HEK293 (cell line): ENCODE results near the gene ASAH2.

Experiments used
- CTCF ChIA-PET: fragments of 350-600 bp; formaldehyde crosslinking; extraction: SDS; loops from one replicate; lab custom pipeline; 2021; ENCODE audit warnings: antibody characterized with exemption; lab: Yijun Ruan, JAX
- POLR2A ChIA-PET: fragments of 300-600 bp; formaldehyde crosslinking; extraction: SDS; loops from one replicate; lab custom pipeline; 2020; ENCODE audit warnings: antibody characterized with exemption, inconsistent platforms; lab: Yijun Ruan, JAX
- H3K27ac ChIP-seq: fragments of 200-500 bp; sonication (Bioruptor generic); 2 replicates; pipeline ENCODE4 v1.5.1; 2014; ENCODE audit warnings: low read depth, low read length, control low read depth, inconsistent platforms; ENCODE audit errors: extremely low read depth
- H3K36me3 ChIP-seq, 2 experiments: fragments of 200-500 bp in 1 of 2; sonication (Bioruptor generic) in 1 of 2; 1 replicate in 1 of 2; 2 replicates in 1 of 2; pipeline ENCODE4 v1.5.1; 2014 to 2017; ENCODE audit warnings: inconsistent platforms in 2 of 2, low read length in 2 of 2; ENCODE audit not compliant: control insufficient read depth in 2 of 2, insufficient read depth in 1 of 2
- H3K4me1 ChIP-seq: fragments of 200-500 bp; sonication (Bioruptor generic); 2 replicates; pipeline ENCODE4 v1.5.1; 2014; ENCODE audit warnings: mild to moderate bottlenecking, low read length, inconsistent platforms; ENCODE audit not compliant: control insufficient read depth, insufficient read depth
- H3K4me3 ChIP-seq: 2 replicates; pipeline ENCODE4 v1.5.1; 2011; ENCODE audit warnings: low read depth, mild to moderate bottlenecking, control low read depth, low read length, moderate library complexity
- H3K9me3 ChIP-seq: fragments of 200-500 bp; sonication (Bioruptor generic); 2 replicates; pipeline ENCODE4 v1.5.1; 2014; ENCODE audit warnings: low read depth, low read length, inconsistent platforms; ENCODE audit not compliant: control insufficient read depth, insufficient read depth
- ELK4 ChIP-seq: IDR thresholded peaks from 2 replicates; pipeline ENCODE4 v1.6.1; 2011; ENCODE audit warnings: mild to moderate bottlenecking, low read depth, low read length, borderline replicate concordance
- KLF7 ChIP-seq: fragments of 450-650 bp; formaldehyde crosslinking; IDR thresholded peaks from 2 replicates; pipeline ENCODE4 v1.5.1; 2016; ENCODE audit warnings: missing biosample characterization, missing genetic modification characterization, borderline replicate concordance
- SP3 ChIP-seq: fragments of 450-650 bp; formaldehyde crosslinking; IDR thresholded peaks from 2 replicates; pipeline ENCODE4 v1.5.1; 2016; ENCODE audit warnings: missing biosample characterization, missing genetic modification characterization
- TSHZ1 ChIP-seq: fragments of 450-650 bp; formaldehyde crosslinking; IDR thresholded peaks from 2 replicates; pipeline ENCODE4 v1.5.1; 2016; ENCODE audit warnings: missing biosample characterization, missing genetic modification characterization, borderline replicate concordance
- YY1 ChIP-seq: fragments of 450-650 bp; formaldehyde crosslinking; IDR thresholded peaks from 2 replicates; pipeline ENCODE4 v1.5.1; 2018; ENCODE audit warnings: missing biosample characterization, missing genetic modification characterization
- ZBTB11 ChIP-seq: fragments of 450-650 bp; formaldehyde crosslinking; conservative IDR thresholded peaks from 2 replicates; pipeline ENCODE4 v1.5.1; 2016; ENCODE audit warnings: low read depth, missing biosample characterization, missing genetic modification characterization
- ZBTB48 ChIP-seq: fragments of 450-650 bp; formaldehyde crosslinking; IDR thresholded peaks from 2 replicates; pipeline ENCODE4 v1.5.1; 2016; ENCODE audit warnings: missing biosample characterization, missing genetic modification characterization
- ZBTB49 ChIP-seq: fragments of 450-650 bp; formaldehyde crosslinking; IDR thresholded peaks from 2 replicates; pipeline ENCODE4 v1.5.1; 2016; ENCODE audit warnings: missing biosample characterization, missing genetic modification characterization, low read depth
- ZNF239 ChIP-seq: fragments of 450-650 bp; formaldehyde crosslinking; IDR thresholded peaks from 2 replicates; pipeline ENCODE4 v1.5.1; 2016; ENCODE audit warnings: missing biosample characterization, missing genetic modification characterization
- ZNF302 ChIP-seq: fragments of 450-650 bp; formaldehyde crosslinking; IDR thresholded peaks from 2 replicates; pipeline ENCODE4 v1.5.1; 2016; ENCODE audit warnings: missing biosample characterization, missing genetic modification characterization, low read depth
- ZNF48 ChIP-seq: fragments of 450-650 bp; formaldehyde crosslinking; IDR thresholded peaks from 2 replicates; pipeline ENCODE4 v1.5.1; 2016; ENCODE audit warnings: missing biosample characterization, missing genetic modification characterization
- ZNF521 ChIP-seq: fragments of 450-650 bp; formaldehyde crosslinking; IDR thresholded peaks from 2 replicates; pipeline ENCODE4 v1.5.1; 2017; ENCODE audit warnings: missing biosample characterization, mild to moderate bottlenecking, missing genetic modification characterization
- ZNF529 ChIP-seq: fragments of 450-650 bp; formaldehyde crosslinking; IDR thresholded peaks from 2 replicates; pipeline ENCODE4 v1.5.1; 2017; ENCODE audit warnings: missing genetic modification characterization, missing biosample characterization; ENCODE audit not compliant: insufficient replicate concordance
- ZNF560 ChIP-seq: fragments of 450-650 bp; formaldehyde crosslinking; IDR thresholded peaks from 2 replicates; pipeline ENCODE4 v1.5.1; 2017; ENCODE audit warnings: missing biosample characterization, missing genetic modification characterization, borderline replicate concordance
- ZSCAN23 ChIP-seq: fragments of 450-650 bp; formaldehyde crosslinking; IDR thresholded peaks from 2 replicates; pipeline ENCODE4 v1.5.1; 2016; ENCODE audit warnings: missing biosample characterization, missing genetic modification characterization

ASAH2 gene

GRCh38 chr10:50228672-50229071, 22.6 kb downstream of the ASAH2 start (continued):
- TF ChIP-seq ZNF521 (tag by site-specific recombination) (no peak), ZNF239 (no peak)

GRCh38 chr10:50226610-50227009, 24.7 kb downstream of the ASAH2 start:
- H3K36me3 ChIP-seq, result no peaks in the 10 kb centered on the region
- CTCF ChIA-PET, result interaction anchor here (1.0 kb wide), 1 partner anchor 633 kb away, joined by 3 read pairs; no protein-coding TSS in a partner anchor

More at GRCh38 chr10:50226610-50227009, 24.7 kb downstream of the ASAH2 start:
- TF ChIP-seq ZNF560 (tag by site-specific recombination), result no peak
- TF ChIP-seq ZBTB48, result no peak
- no peak for TF ChIP-seq YY1 (tag by site-specific recombination)
- TF ChIP-seq KLF7 (tag by site-specific recombination), result no peak
- no peak for TF ChIP-seq TSHZ1 (tag by site-specific recombination)
- no peak for TF ChIP-seq ZBTB11 (tag by site-specific recombination)
- no peak for TF ChIP-seq ZBTB49
- TF ChIP-seq ZNF48 (tag by site-specific recombination), result no peak
- no peak for TF ChIP-seq ZNF529 (tag by site-specific recombination)
- no peak for TF ChIP-seq SP3 (tag by site-specific recombination)
- no peak for TF ChIP-seq ELK4
- TF ChIP-seq ZNF302 (tag by site-specific recombination), result no peak
- TF ChIP-seq ZSCAN23, result no peak
- Histone ChIP-seq H3K4me3 (no peak overlapping the region), H3K4me1 (no peaks in the 10 kb centered on the region), H3K9me3 (no peaks in the 10 kb centered on the region), H3K27ac (no peak overlapping the region)
- POLR2A ChIA-PET, result no interaction called here
